Hepatocyte (in vitro differentiated cells): Measurements from ENCODE around the gene ATP8A1. TPM values are rescaled to one million over a fixed set of nuclear protein-coding genes. Genes with fewer than 3 reads are reported as not detected.

Source experiments
- DNase-seq: peaks from one replicate; pipeline ENCODE4 v3.0.0-alpha.2; 2016; ENCODE audit warnings: low spot score
- H2AFZ ChIP-seq: fragments of 200-600 bp; sonication (generic); 2 replicates; pipeline ENCODE4 v1.6.0; 2016; ENCODE audit warnings: antibody characterized with exemption, mild to moderate bottlenecking
- H3K27ac ChIP-seq: fragments of 200-600 bp; sonication (generic); 2 replicates; pipeline ENCODE4 v1.5.1; 2016; ENCODE audit warnings: mild to moderate bottlenecking
- H3K27me3 ChIP-seq: fragments of 200-600 bp; sonication (generic); 2 replicates; pipeline ENCODE4 v1.6.1; 2016
- H3K36me3 ChIP-seq: fragments of 200-600 bp; sonication (generic); replicated peaks from 2 replicates; pipeline ENCODE4 v1.5.1; 2016; ENCODE audit warnings: low read depth; ENCODE audit not compliant: insufficient read depth
- H3K4me1 ChIP-seq: fragments of 200-600 bp; sonication (generic); 2 replicates; pipeline ENCODE4 v1.5.1; 2016; ENCODE audit warnings: mild to moderate bottlenecking, moderate library complexity; ENCODE audit not compliant: insufficient read depth
- H3K4me2 ChIP-seq: fragments of 200-600 bp; sonication (generic); 2 replicates; pipeline ENCODE4 v1.6.0; 2016
- H3K4me3 ChIP-seq: fragments of 200-600 bp; sonication (generic); 2 replicates; pipeline ENCODE4 v1.5.1; 2016; ENCODE audit warnings: mild to moderate bottlenecking
- H3K79me2 ChIP-seq: fragments of 200-600 bp; sonication (generic); 2 replicates; pipeline ENCODE4 v1.6.0; 2017; ENCODE audit warnings: mild to moderate bottlenecking
- H3K9me2 ChIP-seq: fragments of 200-600 bp; sonication (generic); replicated peaks from 2 replicates; pipeline ENCODE4 v1.6.0; 2017; ENCODE audit warnings: mild to moderate bottlenecking; ENCODE audit not compliant: insufficient read depth
- H3K9me3 ChIP-seq: fragments of 200-600 bp; sonication (generic); 2 replicates; pipeline ENCODE4 v1.5.1; 2016; ENCODE audit warnings: low read depth, mild to moderate bottlenecking
- H4K20me1 ChIP-seq: fragments of 200-600 bp; sonication (generic); 2 replicates; pipeline ENCODE4 v1.6.0; 2016; ENCODE audit warnings: mild to moderate bottlenecking; ENCODE audit not compliant: insufficient read depth, poor library complexity, severe bottlenecking
- CTCF ChIP-seq: fragments of 200-600 bp; sonication (generic); IDR thresholded peaks from 2 replicates; pipeline ENCODE4 v1.5.1; 2016; ENCODE audit warnings: antibody characterized with exemption, mild to moderate bottlenecking; ENCODE audit not compliant: poor library complexity
- EZH2 ChIP-seq: fragments of 200-600 bp; sonication (generic); IDR thresholded peaks from 2 replicates; pipeline ENCODE4 v1.6.1; 2016; ENCODE audit warnings: antibody characterized with exemption, mild to moderate bottlenecking, borderline replicate concordance
- EZH2phosphoT487 ChIP-seq: fragments of 200-600 bp; sonication (generic); IDR thresholded peaks from one replicate; pipeline ENCODE4 v1.6.1; 2018; ENCODE audit warnings: antibody characterized with exemption, mild to moderate bottlenecking, low read depth, moderate library complexity; ENCODE audit not compliant: unreplicated experiment, severe bottlenecking
- WGBS: methylation state at CpG from one replicate; pipeline ENCODE4 v1.1.6; 2016; ENCODE audit warnings: low lambda C conversion rate; ENCODE audit errors: missing lambda C conversion rate; 5-methylcytosine and 5-hydroxymethylcytosine counted together
- polyA plus RNA-seq: library from polyadenylated mRNA; unstranded; fragments of >200 nt; fragmentation: Nextera tagmentation; extraction: Ambion mirVana; gene quantifications from 2 replicates; pipeline ENCODE4 v1.2.1, GENCODE V29; 2016
- total RNA-seq: library from RNA; depleted of rRNA; stranded (reverse); fragments of >200 nt; gene quantifications from 2 replicates; pipeline ENCODE4 v1.2.3, GENCODE V29; 2014

Gene ATP8A1
- total and polyA plus RNA-seq, 2 experiments from 2014 or later = 3.3 to 42.1 TPM

- 65% methylated on average over 2 of the region's 2 CpGs for whole genome bisulfite sequencing
- Histone ChIP-seq H3K36me3 (no peaks in the 10 kb centered on the region), H3K4me3 (no peak overlapping the region)
These were observed 60.0 kb downstream of the ATP8A1 start for GRCh38 chr4:42596918-42597317.

GRCh38 chr4:42594888-42595287 lies 62.0 kb downstream of the ATP8A1 start:
- H3K9me3 ChIP-seq = no peaks in the 10 kb centered on the region
- no peak overlapping the region for H3K4me3 ChIP-seq
- no peak overlapping the region for H3K4me2 ChIP-seq
- H3K27me3 ChIP-seq = no peaks in the 10 kb centered on the region
- no peak overlapping the region for H3K27ac ChIP-seq
- no peaks in the 10 kb centered on the region for H3K36me3 ChIP-seq
- no peaks in the 10 kb centered on the region for H3K9me2 ChIP-seq
- no peaks in the 10 kb centered on the region for H3K79me2 ChIP-seq
- no peak overlapping the region for H2AFZ ChIP-seq
- TF ChIP-seq CTCF (no peak), EZH2phosphoT487 (no peak)
- no peaks in the 10 kb centered on the region for H3K4me1 ChIP-seq
- DNase-seq = no peak
- 84% methylated on average over 1 of the region's 1 CpG for WGBS
- H4K20me1 ChIP-seq = no peaks in the 10 kb centered on the region

More at GRCh38 chr4:42596918-42597317, 60.0 kb downstream of the ATP8A1 start:
- no peaks in the 10 kb centered on the region for H3K27me3 ChIP-seq
- no peaks in the 10 kb centered on the region for H3K9me2 ChIP-seq
- no peak overlapping the region for H3K4me2 ChIP-seq
- no peak overlapping the region for H3K27ac ChIP-seq
- no peaks in the 10 kb centered on the region for H4K20me1 ChIP-seq
- TF ChIP-seq CTCF = no peak
- TF ChIP-seq EZH2 = no peak
- TF ChIP-seq EZH2phosphoT487 = no peak
- no peaks in the 10 kb centered on the region for H3K79me2 ChIP-seq
- no peak overlapping the region for H2AFZ ChIP-seq
- H3K4me1 ChIP-seq = no peaks in the 10 kb centered on the region
- no peaks in the 10 kb centered on the region for H3K9me3 ChIP-seq
- no peak for DNase-seq

DNA sequence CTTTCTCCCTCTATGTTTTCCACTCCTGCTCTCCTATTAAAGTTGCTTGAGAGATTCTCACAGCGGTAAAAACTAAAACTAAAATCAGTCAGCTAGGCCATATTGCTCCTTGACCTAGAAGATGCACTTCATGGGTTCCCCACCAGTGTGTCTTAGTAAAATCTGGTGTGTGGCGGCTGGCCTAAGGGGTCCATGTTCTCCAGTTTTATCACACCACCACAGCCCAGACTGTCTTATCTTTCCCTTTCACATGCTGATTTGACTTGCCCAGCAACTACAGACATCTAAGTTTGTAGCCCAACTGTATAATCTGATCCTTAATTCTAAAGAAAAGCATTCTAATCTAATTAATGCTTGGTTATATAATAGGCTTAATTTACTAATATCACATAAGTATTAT lies 68.0 kb downstream of the ATP8A1 start:
- no peak overlapping the region for H3K4me2 ChIP-seq
- DNase-seq = no peak
- no peaks in the 10 kb centered on the region for H3K9me2 ChIP-seq
- H3K4me1 ChIP-seq = no peaks in the 10 kb centered on the region
- H3K4me3 ChIP-seq = no peak overlapping the region
- no peaks in the 10 kb centered on the region for H3K36me3 ChIP-seq
- no peaks in the 10 kb centered on the region for H3K79me2 ChIP-seq
- no peaks in the 10 kb centered on the region for H4K20me1 ChIP-seq
- no peak for TF ChIP-seq EZH2
- no peak for TF ChIP-seq CTCF
- no peak for TF ChIP-seq EZH2phosphoT487
- no peak overlapping the region for H2AFZ ChIP-seq
- H3K27ac ChIP-seq = no peak overlapping the region
- WGBS = 91% methylated on average over 2 of the region's 2 CpGs
- no peaks in the 10 kb centered on the region for H3K9me3 ChIP-seq
- no peaks in the 10 kb centered on the region for H3K27me3 ChIP-seq

DNA sequence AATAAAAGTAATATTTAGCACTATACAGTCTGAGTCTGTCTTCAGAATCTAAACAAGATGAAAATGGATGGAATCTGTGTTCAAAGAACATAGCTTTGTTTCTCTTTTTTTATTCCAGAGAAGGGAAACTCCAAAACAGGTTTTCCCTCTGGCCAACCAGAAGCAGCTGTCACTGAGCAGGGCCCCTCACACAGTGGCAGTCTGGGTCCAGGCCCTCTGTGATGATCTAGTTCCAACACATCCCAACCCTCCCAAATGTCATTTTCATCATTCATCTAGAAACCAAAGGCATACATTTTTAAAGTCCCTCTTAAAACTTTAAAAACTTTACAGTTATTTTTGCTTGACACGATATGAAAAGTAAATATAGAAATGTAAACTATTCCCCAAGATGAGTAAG lies 70.1 kb downstream of the ATP8A1 start:
- Histone ChIP-seq H3K27me3 (no peaks in the 10 kb centered on the region), H2AFZ (no peak overlapping the region), H3K9me3 (no peaks in the 10 kb centered on the region), H3K9me2 (no peaks in the 10 kb centered on the region), H3K4me2 (no peak overlapping the region), H3K4me1 (no peaks in the 10 kb centered on the region), H3K27ac (no peak overlapping the region), H3K79me2 (no peaks in the 10 kb centered on the region), H3K36me3 (no peaks in the 10 kb centered on the region), H4K20me1 (no peaks in the 10 kb centered on the region), H3K4me3 (no peak overlapping the region)
- no peak for DNase-seq
- TF ChIP-seq EZH2 (no peak), CTCF (no peak), EZH2phosphoT487 (no peak)
- 88% methylated on average over 1 of the region's 1 CpG for WGBS
